Raji (cell line): ENCODE measurements around the gene RTL1.

Source experiments
- POLR2A ChIP-seq: IDR thresholded peaks from 2 replicates; pipeline ENCODE4 v1.6.1; 2011; ENCODE audit warnings: low read depth, low read length, control low read depth; ENCODE audit not compliant: insufficient read depth

RTL1 gene

GRCh38 chr14:100903672-100904185 is at the start of gene RTL1:
Gene RTL1, minus strand, starts transcription at chr14:100903722. Its CDS starts 18,934 bp downstream, at chr14:100884788.
- TF ChIP-seq POLR2A = no peak

- TF ChIP-seq POLR2A = no peak
Measured at GRCh38 chr14:100950024-100950423, 46.5 kb upstream of the RTL1 start.

- no peak for TF ChIP-seq POLR2A
Measured at GRCh38 chr14:100944052-100944451, 40.5 kb upstream of the RTL1 start.

GRCh38 chr14:100930270-100930669 is 26.7 kb upstream of the RTL1 start:
- no peak for TF ChIP-seq POLR2A

GRCh38 chr14:100915560-100915959 is 12.0 kb upstream of the RTL1 start:
- TF ChIP-seq POLR2A = no peak

GRCh38 chr14:100914597-100915021 is 11.1 kb upstream of the RTL1 start:
- TF ChIP-seq POLR2A = no peak

GRCh38 chr14:100911665-100912316 is 8.3 kb upstream of the RTL1 start:
- TF ChIP-seq POLR2A = no peak

GRCh38 chr14:100910888-100911664 is 7.6 kb upstream of the RTL1 start:
- TF ChIP-seq POLR2A = no peak

GRCh38 chr14:100909439-100909838 is 5.9 kb upstream of the RTL1 start:
- TF ChIP-seq POLR2A = no peak

- TF ChIP-seq POLR2A = no peak
Measured at GRCh38 chr14:100907240-100907639, 3.7 kb upstream of the RTL1 start.

GRCh38 chr14:100906420-100906819 is 2.9 kb upstream of the RTL1 start:
- no peak for TF ChIP-seq POLR2A

- no peak for TF ChIP-seq POLR2A
Measured at GRCh38 chr14:100905166-100905565, 1.6 kb upstream of the RTL1 start.

- no peak for TF ChIP-seq POLR2A
Measured at GRCh38 chr14:100904307-100905087, 975 bp upstream of the RTL1 start.

GRCh38 chr14:100903134-100903468 is 421 bp downstream of the RTL1 start:
- TF ChIP-seq POLR2A = no peak

GRCh38 chr14:100902295-100903133 is 1.0 kb downstream of the RTL1 start:
- TF ChIP-seq POLR2A = no peak
